ENCODE data around the gene TEDC1. TPM values are rescaled to one million over a fixed set of nuclear protein-coding genes. Genes with fewer than 3 reads are reported as not detected.

Gene TEDC1
- total RNA-seq, 1 donor from 2014 or later, result 4.0 TPM

GRCh38 chr14:105449276-105450122 is 41.5 kb upstream of the TEDC1 start:
- H3K4me1 ChIP-seq, result peaks cover 34% of the 10 kb centered on the region
- intact Hi-C loops (cut with micrococcal nuclease), result no loop called here
- H3K36me3 ChIP-seq, result peaks cover 48% of the 10 kb centered on the region
- no peak for DNase-seq
- no peaks in the 10 kb centered on the region for H3K9me3 ChIP-seq (replicated peaks)
- no peaks in the 10 kb centered on the region for H3K27me3 ChIP-seq (ENCODE audit: low read depth)
- TF ChIP-seq, protein P1, sequence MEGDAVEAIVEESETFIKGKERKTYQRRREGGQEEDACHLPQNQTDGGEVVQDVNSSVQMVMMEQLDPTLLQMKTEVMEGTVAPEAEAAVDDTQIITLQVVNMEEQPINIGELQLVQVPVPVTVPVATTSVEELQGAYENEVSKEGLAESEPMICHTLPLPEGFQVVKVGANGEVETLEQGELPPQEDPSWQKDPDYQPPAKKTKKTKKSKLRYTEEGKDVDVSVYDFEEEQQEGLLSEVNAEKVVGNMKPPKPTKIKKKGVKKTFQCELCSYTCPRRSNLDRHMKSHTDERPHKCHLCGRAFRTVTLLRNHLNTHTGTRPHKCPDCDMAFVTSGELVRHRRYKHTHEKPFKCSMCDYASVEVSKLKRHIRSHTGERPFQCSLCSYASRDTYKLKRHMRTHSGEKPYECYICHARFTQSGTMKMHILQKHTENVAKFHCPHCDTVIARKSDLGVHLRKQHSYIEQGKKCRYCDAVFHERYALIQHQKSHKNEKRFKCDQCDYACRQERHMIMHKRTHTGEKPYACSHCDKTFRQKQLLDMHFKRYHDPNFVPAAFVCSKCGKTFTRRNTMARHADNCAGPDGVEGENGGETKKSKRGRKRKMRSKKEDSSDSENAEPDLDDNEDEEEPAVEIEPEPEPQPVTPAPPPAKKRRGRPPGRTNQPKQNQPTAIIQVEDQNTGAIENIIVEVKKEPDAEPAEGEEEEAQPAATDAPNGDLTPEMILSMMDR (IDR thresholded peaks at IDR 0.05; ENCODE audit: borderline replicate concordance), result no peak
- H3K27ac ChIP-seq (replicated peaks), result peak overlapping the region; percentile 56
- H3K4me3 ChIP-seq, result peak overlapping the region; percentile 43

DNA sequence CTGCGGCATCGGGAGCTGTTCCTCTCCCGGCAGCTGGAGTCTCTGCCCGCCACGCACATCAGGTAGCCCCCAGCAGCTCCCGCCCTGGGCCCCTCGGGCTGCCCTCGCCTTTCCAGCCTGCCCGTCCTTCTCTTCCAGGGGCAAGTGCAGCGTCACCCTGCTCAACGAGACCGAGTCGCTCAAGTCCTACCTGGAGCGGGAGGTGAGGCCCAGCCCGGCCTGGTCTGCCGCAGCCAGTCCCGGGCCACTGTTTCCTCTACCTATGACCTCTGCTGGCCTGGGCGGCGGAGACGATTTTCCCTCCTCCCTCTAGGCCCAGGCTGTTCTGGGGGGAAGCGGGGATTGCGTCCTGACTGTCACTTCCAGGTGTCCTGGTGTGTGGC is 40.9 kb upstream of the TEDC1 start:
- intact Hi-C loops (cut with micrococcal nuclease), result no loop called here
- Histone ChIP-seq H3K4me3 (no peak overlapping the region), H3K9me3 (replicated peaks) (no peaks in the 10 kb centered on the region), H3K27me3 (ENCODE audit: low read depth) (no peaks in the 10 kb centered on the region), H3K4me1 (peaks cover 34% of the 10 kb centered on the region), H3K27ac (replicated peaks) (no peak overlapping the region), H3K36me3 (peaks cover 53% of the 10 kb centered on the region)
- DNase-seq, result no peak
- TF ChIP-seq, protein P1 (IDR thresholded peaks at IDR 0.05; ENCODE audit: borderline replicate concordance), result no peak

GRCh38 chr14:105450864-105451720 is 40.0 kb upstream of the TEDC1 start:
- no peak for DNase-seq
- intact Hi-C loops (cut with micrococcal nuclease), result no loop called here
- Histone ChIP-seq H3K36me3 (peaks cover 58% of the 10 kb centered on the region), H3K9me3 (replicated peaks) (no peaks in the 10 kb centered on the region), H3K4me1 (peaks cover 34% of the 10 kb centered on the region), H3K27me3 (ENCODE audit: low read depth) (no peaks in the 10 kb centered on the region), H3K4me3 (no peak overlapping the region), H3K27ac (replicated peaks) (no peak overlapping the region)
- TF ChIP-seq, protein P1 (IDR thresholded peaks at IDR 0.05; ENCODE audit: borderline replicate concordance), result no peak

DNA sequence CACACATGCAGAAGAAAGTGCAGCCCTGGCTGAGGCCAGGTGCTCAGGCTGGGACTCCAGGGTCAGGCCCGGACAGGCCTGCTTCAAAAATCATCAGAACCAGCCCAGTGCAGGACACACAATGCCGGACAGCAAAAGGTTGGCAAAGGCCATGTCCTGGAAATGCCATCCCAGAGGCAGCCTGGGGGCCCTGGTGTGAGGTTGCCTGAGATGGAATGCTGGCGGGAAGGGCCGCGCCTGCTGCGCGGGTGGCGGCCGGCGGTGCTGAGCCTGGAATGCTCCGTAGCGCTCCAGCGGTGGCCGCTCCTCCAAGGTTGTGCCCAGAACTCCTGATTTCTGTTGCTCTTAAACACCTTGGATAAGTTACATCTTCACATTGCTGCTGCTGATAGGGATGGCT is 38.1 kb upstream of the TEDC1 start:
- no peaks in the 10 kb centered on the region for H3K27me3 ChIP-seq (ENCODE audit: low read depth)
- H3K36me3 ChIP-seq, result peaks cover 72% of the 10 kb centered on the region
- no peaks in the 10 kb centered on the region for H3K9me3 ChIP-seq (replicated peaks)
- TF ChIP-seq, protein P1 (IDR thresholded peaks at IDR 0.05; ENCODE audit: borderline replicate concordance), result no peak
- no peak for DNase-seq
- intact Hi-C loops (cut with micrococcal nuclease), result no loop called here
- H3K4me3 ChIP-seq, result no peak overlapping the region
- H3K4me1 ChIP-seq, result peaks cover 32% of the 10 kb centered on the region
- no peak overlapping the region for H3K27ac ChIP-seq (replicated peaks)

DNA sequence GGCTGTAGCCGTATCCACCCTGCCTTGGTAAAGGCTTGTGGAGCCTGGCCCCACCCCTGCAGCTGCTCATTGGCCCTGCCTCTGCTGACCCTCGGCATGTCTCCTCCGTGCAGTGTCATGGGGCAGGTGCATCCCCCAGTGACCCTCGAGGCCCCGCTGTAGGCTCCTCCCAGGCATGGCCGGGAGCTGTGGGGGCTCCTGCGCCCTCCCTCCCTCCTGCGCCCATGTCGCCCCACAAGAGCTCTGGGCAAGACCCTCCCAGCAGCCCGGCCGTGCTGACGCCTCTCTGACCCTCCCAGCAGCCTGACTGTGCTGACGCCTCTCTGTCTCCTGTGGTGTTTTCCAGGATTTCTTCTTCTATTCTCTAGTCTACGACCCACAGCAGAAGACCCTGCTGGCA is 37.2 kb upstream of the TEDC1 start:
- intact Hi-C loops (cut with micrococcal nuclease), result no loop called here

More for the DNA sequence above, 37.2 kb upstream of the TEDC1 start:
- no peaks in the 10 kb centered on the region for H3K27me3 ChIP-seq (ENCODE audit: low read depth)
- H3K4me3 ChIP-seq, result no peak overlapping the region
- no peak overlapping the region for H3K27ac ChIP-seq (replicated peaks)
- peaks cover 72% of the 10 kb centered on the region for H3K36me3 ChIP-seq
- no peaks in the 10 kb centered on the region for H3K9me3 ChIP-seq (replicated peaks)
- DNase-seq, result no peak
- peaks cover 23% of the 10 kb centered on the region for H3K4me1 ChIP-seq
- TF ChIP-seq, protein P1 (IDR thresholded peaks at IDR 0.05; ENCODE audit: borderline replicate concordance), result no peak

Data from left ventricle myocardium inferior (tissue), 1 donor.